Osteoblast (primary cell): ENCODE data around the gene CDKAL1. TPM values are rescaled to one million over a fixed set of nuclear protein-coding genes. Genes with fewer than 3 reads are reported as not detected.

Experiments
- DNase-seq: peaks from one replicate; pipeline ENCODE4 v3.0.0; 2011; ENCODE audit warnings: low spot score, mixed read lengths; ENCODE audit not compliant: insufficient read length; ENCODE audit errors: missing footprints
- H2AFZ ChIP-seq: 2 replicates; pipeline ENCODE4 v1.6.0; 2011; ENCODE audit warnings: mild to moderate bottlenecking, low read length
- H3K27ac ChIP-seq: 2 replicates; pipeline ENCODE4 v1.5.1; 2011; ENCODE audit warnings: mild to moderate bottlenecking, low read depth, low read length, moderate library complexity
- H3K27me3 ChIP-seq: 2 replicates; pipeline ENCODE4 v1.6.0; 2012; ENCODE audit warnings: mild to moderate bottlenecking, control low read depth, inconsistent platforms, low read length, moderate library complexity; ENCODE audit not compliant: insufficient read depth
- H3K36me3 ChIP-seq: 2 replicates; pipeline ENCODE4 v1.5.1; 2011; ENCODE audit warnings: mild to moderate bottlenecking, low read length, control low read depth, moderate library complexity; ENCODE audit not compliant: insufficient read depth
- H3K4me1 ChIP-seq: 2 replicates; pipeline ENCODE4 v1.5.1; 2011; ENCODE audit warnings: mild to moderate bottlenecking, low read length, control low read depth, moderate library complexity; ENCODE audit not compliant: insufficient read depth
- H3K4me2 ChIP-seq: 2 replicates; pipeline ENCODE4 v1.6.0; 2011; ENCODE audit warnings: mild to moderate bottlenecking, low read length; ENCODE audit not compliant: insufficient read depth
- H3K4me3 ChIP-seq: fragments of 200-600 bp; sonication (generic); 3 replicates; pipeline ENCODE4 v1.5.1; 2012; ENCODE audit warnings: mild to moderate bottlenecking, low read length, inconsistent platforms; ENCODE audit not compliant: insufficient read depth
- H3K79me2 ChIP-seq: 2 replicates; pipeline ENCODE4 v1.6.0; 2012; ENCODE audit warnings: mild to moderate bottlenecking, low read length, control low read depth, inconsistent platforms; ENCODE audit not compliant: insufficient read depth
- H3K9me3 ChIP-seq: 2 replicates; pipeline ENCODE4 v1.5.1; 2011; ENCODE audit warnings: low read depth, low read length, control low read depth
- H4K20me1 ChIP-seq: 2 replicates; pipeline ENCODE4 v1.6.0; 2012; ENCODE audit warnings: mild to moderate bottlenecking, low read length, control low read depth; ENCODE audit not compliant: insufficient read depth
- total RNA-seq: library from RNA; depleted of rRNA; stranded (reverse); fragments of >200 nt; gene quantifications from 2 replicates; pipeline ENCODE4 v1.2.3, GENCODE V29; 2012
- TF ChIP-seq, protein P1 (sequence below): IDR thresholded peaks from 2 replicates; pipeline ENCODE4 v1.5.1; 2011; ENCODE audit warnings: mild to moderate bottlenecking, low read depth, low read length, moderate library complexity; ENCODE audit errors: extremely low read depth

CDKAL1 gene
- total RNA-seq, 1 donor: 18.5 TPM

- TF ChIP-seq, protein P1, sequence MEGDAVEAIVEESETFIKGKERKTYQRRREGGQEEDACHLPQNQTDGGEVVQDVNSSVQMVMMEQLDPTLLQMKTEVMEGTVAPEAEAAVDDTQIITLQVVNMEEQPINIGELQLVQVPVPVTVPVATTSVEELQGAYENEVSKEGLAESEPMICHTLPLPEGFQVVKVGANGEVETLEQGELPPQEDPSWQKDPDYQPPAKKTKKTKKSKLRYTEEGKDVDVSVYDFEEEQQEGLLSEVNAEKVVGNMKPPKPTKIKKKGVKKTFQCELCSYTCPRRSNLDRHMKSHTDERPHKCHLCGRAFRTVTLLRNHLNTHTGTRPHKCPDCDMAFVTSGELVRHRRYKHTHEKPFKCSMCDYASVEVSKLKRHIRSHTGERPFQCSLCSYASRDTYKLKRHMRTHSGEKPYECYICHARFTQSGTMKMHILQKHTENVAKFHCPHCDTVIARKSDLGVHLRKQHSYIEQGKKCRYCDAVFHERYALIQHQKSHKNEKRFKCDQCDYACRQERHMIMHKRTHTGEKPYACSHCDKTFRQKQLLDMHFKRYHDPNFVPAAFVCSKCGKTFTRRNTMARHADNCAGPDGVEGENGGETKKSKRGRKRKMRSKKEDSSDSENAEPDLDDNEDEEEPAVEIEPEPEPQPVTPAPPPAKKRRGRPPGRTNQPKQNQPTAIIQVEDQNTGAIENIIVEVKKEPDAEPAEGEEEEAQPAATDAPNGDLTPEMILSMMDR: no peak
- Histone ChIP-seq H2AFZ (no peak overlapping the region), H3K4me3 (no peak overlapping the region), H3K9me3 (no peaks in the 10 kb centered on the region), H3K79me2 (peaks cover 2% of the 10 kb centered on the region), H3K27me3 (no peaks in the 10 kb centered on the region), H4K20me1 (no peaks in the 10 kb centered on the region), H3K4me2 (no peak overlapping the region), H3K27ac (no peak overlapping the region), H3K36me3 (no peaks in the 10 kb centered on the region), H3K4me1 (peaks cover 6% of the 10 kb centered on the region)
- DNase-seq: no peak
Observed at GRCh38 chr6:20630136-20630535, 95.9 kb downstream of the CDKAL1 start.

DNA sequence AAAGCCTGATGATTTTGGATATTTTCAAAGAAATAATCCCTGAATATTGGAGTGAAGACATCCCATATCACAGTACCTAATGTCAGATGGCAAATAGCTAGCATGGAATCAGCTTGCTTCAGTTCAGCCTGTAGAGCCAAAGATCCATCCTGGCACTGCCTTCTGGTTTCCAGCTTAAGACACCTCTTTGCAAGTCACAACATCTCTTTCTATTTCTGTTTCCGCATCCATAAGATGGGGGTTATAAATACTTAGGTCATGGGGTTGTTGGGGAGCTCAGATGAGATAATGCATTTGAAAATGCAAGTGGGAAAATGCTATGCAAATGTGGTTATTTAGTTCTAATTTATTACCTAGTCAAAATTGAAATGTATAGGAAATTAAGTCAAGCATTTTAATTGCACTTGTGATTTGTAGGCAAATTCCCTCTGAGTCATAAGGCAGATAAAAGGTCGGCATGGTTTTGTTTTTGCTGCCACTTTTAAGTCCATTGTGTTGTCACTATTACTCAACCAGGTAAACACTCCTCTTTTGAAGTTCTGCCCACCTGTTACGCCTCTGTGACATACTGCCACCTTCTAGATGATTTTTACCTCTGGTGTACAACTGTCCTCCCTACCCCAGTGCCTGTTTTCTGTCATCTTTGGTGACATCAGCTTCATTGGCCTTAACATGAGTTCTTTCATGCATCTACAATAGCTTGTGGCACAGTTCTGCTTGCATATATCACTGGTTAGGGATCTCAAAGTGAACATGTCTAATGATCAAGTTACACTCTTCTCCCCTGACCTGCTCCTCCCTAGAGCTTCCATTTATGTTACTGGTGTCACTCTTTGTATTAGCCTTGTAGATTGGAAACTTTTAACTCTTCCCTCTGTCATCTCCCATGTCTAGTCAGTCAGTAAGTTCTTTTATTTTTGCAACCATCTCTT, 96.6 kb downstream of the CDKAL1 start:
- H3K36me3 ChIP-seq: no peaks in the 10 kb centered on the region
- no peaks in the 10 kb centered on the region for H4K20me1 ChIP-seq
- no peak overlapping the region for H3K27ac ChIP-seq
- no peak for DNase-seq
- no peaks in the 10 kb centered on the region for H3K27me3 ChIP-seq
- no peaks in the 10 kb centered on the region for H3K9me3 ChIP-seq
- H3K4me3 ChIP-seq: no peak overlapping the region
- TF ChIP-seq, protein P1: no peak
- peaks cover 2% of the 10 kb centered on the region for H3K79me2 ChIP-seq
- H3K4me2 ChIP-seq: no peak overlapping the region
- H3K4me1 ChIP-seq: peaks cover 6% of the 10 kb centered on the region
- no peak overlapping the region for H2AFZ ChIP-seq

GRCh38 chr6:20631549-20631924, 97.3 kb downstream of the CDKAL1 start:
- TF ChIP-seq, protein P1: no peak
- peak; percentile 47 for DNase-seq

DNA sequence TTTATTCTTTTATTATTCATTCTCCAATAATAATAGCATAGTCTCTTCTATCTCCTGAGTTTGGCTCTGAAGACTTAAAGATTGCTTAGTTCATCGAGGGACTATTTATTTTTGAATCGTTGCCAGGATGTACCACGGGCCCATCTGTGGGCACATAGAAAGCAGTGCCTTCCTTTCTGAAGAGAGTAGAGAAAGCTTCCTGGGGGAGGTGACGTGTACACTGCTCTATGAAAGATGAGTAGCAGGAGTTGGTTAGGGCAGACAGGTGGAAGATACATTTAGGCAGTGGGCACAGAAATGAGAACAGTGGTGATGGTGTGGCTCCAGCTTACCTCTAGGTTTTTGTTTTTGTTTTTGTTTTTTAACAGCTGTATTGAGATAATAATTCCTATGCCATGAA, 98.4 kb downstream of the CDKAL1 start:
- no peak overlapping the region for H3K27ac ChIP-seq
- no peak overlapping the region for H2AFZ ChIP-seq
- H3K4me2 ChIP-seq: no peak overlapping the region
- no peak overlapping the region for H3K4me3 ChIP-seq
- no peaks in the 10 kb centered on the region for H4K20me1 ChIP-seq
- no peaks in the 10 kb centered on the region for H3K36me3 ChIP-seq
- DNase-seq: no peak
- TF ChIP-seq, protein P1: no peak
- no peaks in the 10 kb centered on the region for H3K9me3 ChIP-seq
- peaks cover 2% of the 10 kb centered on the region for H3K79me2 ChIP-seq
- H3K4me1 ChIP-seq: peaks cover 6% of the 10 kb centered on the region
- no peaks in the 10 kb centered on the region for H3K27me3 ChIP-seq

More at GRCh38 chr6:20631549-20631924, 97.3 kb downstream of the CDKAL1 start:
- Histone ChIP-seq H3K9me3 (no peaks in the 10 kb centered on the region), H2AFZ (no peak overlapping the region), H3K4me1 (peaks cover 6% of the 10 kb centered on the region), H4K20me1 (no peaks in the 10 kb centered on the region), H3K79me2 (peaks cover 2% of the 10 kb centered on the region), H3K4me2 (no peak overlapping the region), H3K27ac (no peak overlapping the region), H3K27me3 (no peaks in the 10 kb centered on the region), H3K4me3 (no peak overlapping the region), H3K36me3 (no peaks in the 10 kb centered on the region)
